Adipose tissue (tissue), 3 donors: ENCODE results near the gene CDADC1. TPM values are rescaled to one million over a fixed set of nuclear protein-coding genes. Genes with fewer than 3 reads are reported as not detected.

Experiments used
- H3K27ac ChIP-seq: one replicate; pipeline ENCODE4 v1.5.1; 2013; ENCODE audit warnings: low read depth, low read length
- WGBS, 3 donors: extraction: QIAGEN DNeasy Blood & Tissue Kit; methylation state at CpG; one replicate each; pipeline ENCODE4 v1.1.7; 2013; 5-methylcytosine and 5-hydroxymethylcytosine counted together
- polyA plus RNA-seq, 3 donors: library from polyadenylated mRNA; stranded (reverse); fragments of 200-250 nt; gene quantifications; one replicate each; pipeline ENCODE4 v1.2.3, GENCODE V29; 2013
- donor health status: healthy with polysubstance abuse.
- donor health status: Bipolar disorder and iron deficiency.
- donor health status: healthy.

CDADC1 gene
- polyA plus RNA-seq = 10 to 100 TPM in 1 of 3 donors, 1 to 10 TPM in 2; 2.5 to 10.3 (median 5.7) TPM

- WGBS, 3 donors = 0% methylated on average over 56 of the region's 56 CpGs
- peak within 1 kb of the TSS; percentile 56 for H3K27ac ChIP-seq
These were observed at the start of gene CDADC1 for GRCh38 chr13:49247643-49248621. TSS of gene CDADC1 (plus strand) at chr13:49247925. CDS start at chr13:49248038, 113 bp downstream.

- H3K27ac ChIP-seq = no peak overlapping the region
- WGBS, 3 donors = 93 to 97% (median 93%) methylated on average over 3 of the region's 3 CpGs
These were observed 41.1 kb upstream of the CDADC1 start for GRCh38 chr13:49206641-49207040.

- 94 to 97% (median 95%) methylated on average over 4 of the region's 4 CpGs for WGBS, 3 donors
- no peak overlapping the region for H3K27ac ChIP-seq
These were observed 39.1 kb upstream of the CDADC1 start for GRCh38 chr13:49208619-49209018.

- no peak overlapping the region for H3K27ac ChIP-seq
- WGBS, 3 donors = 91 to 95% (median 93%) methylated on average over 1 of the region's 1 CpG
These were observed 37.6 kb upstream of the CDADC1 start for GRCh38 chr13:49210114-49210513.

GRCh38 chr13:49210669-49211068, 37.1 kb upstream of the CDADC1 start:
- H3K27ac ChIP-seq = no peak overlapping the region
- 89 to 97% (median 90%) methylated on average over 5 of the region's 5 CpGs for WGBS, 3 donors

GRCh38 chr13:49213539-49213938, 34.2 kb upstream of the CDADC1 start:
- no peak overlapping the region for H3K27ac ChIP-seq
- 45 to 81% (median 77%) methylated on average over 1 of the region's 1 CpG for WGBS, 3 donors

- 52 to 68% (median 59%) methylated on average over 6 of the region's 6 CpGs for WGBS, 3 donors
- H3K27ac ChIP-seq = no peak overlapping the region
These were observed 33.5 kb upstream of the CDADC1 start for GRCh38 chr13:49213997-49214916.

GRCh38 chr13:49214917-49215376, 32.8 kb upstream of the CDADC1 start:
- no peak overlapping the region for H3K27ac ChIP-seq
- WGBS, 3 donors = 35 to 49% (median 42%) methylated on average over 6 of the region's 6 CpGs

- H3K27ac ChIP-seq = no peak overlapping the region
- WGBS, 3 donors = 69 to 83% (median 71%) methylated on average over 6 of the region's 6 CpGs
These were observed 31.4 kb upstream of the CDADC1 start for GRCh38 chr13:49216334-49216733.

- 49 to 56% (median 54%) methylated on average over 17 of the region's 17 CpGs for WGBS, 3 donors
- H3K27ac ChIP-seq = no peak overlapping the region
These were observed 29.7 kb upstream of the CDADC1 start for GRCh38 chr13:49217962-49218492.

GRCh38 chr13:49218493-49219051, 29.2 kb upstream of the CDADC1 start:
- H3K27ac ChIP-seq = no peak overlapping the region
- WGBS, 3 donors = 30 to 49% (median 38%) methylated on average over 25 of the region's 25 CpGs

GRCh38 chr13:49219647-49220035, 28.1 kb upstream of the CDADC1 start:
- no peak overlapping the region for H3K27ac ChIP-seq
- 19 to 22% (median 21%) methylated on average over 17 of the region's 17 CpGs for whole genome bisulfite sequencing, 3 donors

- 1 to 3% (median 3%) methylated on average over 82 to 111 of the region's 111 CpGs for WGBS, 3 donors
- H3K27ac ChIP-seq = no peak within 1 kb of the TSS
These were observed 27.5 kb upstream of the CDADC1 start, which contains the start of gene MLNR for GRCh38 chr13:49220036-49220855. TSS of gene MLNR (plus strand) at chr13:49220338. CDS start at chr13:49220338, 0 bp downstream.

GRCh38 chr13:49220856-49221589, 26.7 kb upstream of the CDADC1 start:
- 6 to 9% (median 7%) methylated on average over 56 to 73 of the region's 73 CpGs for whole genome bisulfite sequencing, 3 donors
- H3K27ac ChIP-seq = no peak overlapping the region

- H3K27ac ChIP-seq = no peak overlapping the region
- WGBS, 3 donors = 67 to 78% (median 71%) methylated on average over 4 of the region's 4 CpGs
These were observed 26.1 kb upstream of the CDADC1 start for GRCh38 chr13:49221590-49221965.

GRCh38 chr13:49225223-49226042, 22.3 kb upstream of the CDADC1 start:
- H3K27ac ChIP-seq = no peak overlapping the region
- 27 to 50% (median 48%) methylated on average over 5 of the region's 5 CpGs for WGBS, 3 donors
